ENCODE data around the gene TAPBPL. TPM values are rescaled to one million over a fixed set of nuclear protein-coding genes. Genes with fewer than 3 reads are reported as not detected.
"Not testable (repeated sequence)": the region's sequence is repeated elsewhere in the genome, so short reads cannot be mapped to it uniquely, and the experiment has no call there.

Gene TAPBPL
- total RNA-seq, 2 experiments from 2014 or later = 14.7 to 15.8 TPM

GRCh38 chr12:6467571-6468282, 15.9 kb downstream of the TAPBPL start:
- H3K27me3 Mint-ChIP-seq; DNase-seq; H3K27me3 ChIP-seq (ENCODE audit: control insufficient read depth in 1 of 2, insufficient read depth in 2 of 2, low read length in 2 of 2); H3K9me3 ChIP-seq (ENCODE audit: control insufficient read depth in 1 of 2, insufficient read depth in 1 of 2, low read length in 2 of 2); ATAC-seq (ENCODE audit: poor library complexity); H3K4me3 ChIP-seq (ENCODE audit: low read length); intact Hi-C loops (cut with DNase I, micrococcal nuclease); H3K27ac ChIP-seq (ENCODE audit: low read depth in 1 of 2, low read length in 2 of 2); H3K9me3 Mint-ChIP-seq: not testable (repeated sequence)
- ChIA-PET CTCF (interaction anchor here (1.4 to 1.5 kb wide), 2 partner anchors 16 to 70 kb away, joined by 3 to 6 read pairs; partner anchors contain the start of gene TAPBPL), POLR2A (interaction anchor here (1.1 to 4.3 kb wide), 4 partner anchors 16 to 405 kb away, joined by 4 to 76 read pairs (median 37); partner anchors contain the start of genes CD27, MRPL51 and TAPBPL)
- H3K27ac Mint-ChIP-seq = peak overlapping the region; percentile 92
- peaks cover 89% of the 10 kb centered on the region for H3K4me1 Mint-ChIP-seq (ENCODE audit: low read depth)
- Histone ChIP-seq H3K36me3 (ENCODE audit: insufficient read depth, low read length) (peaks cover 40% of the 10 kb centered on the region), H3K4me1 (ENCODE audit: insufficient read depth, low read length) (peaks cover 77% of the 10 kb centered on the region)
- peak overlapping the region; percentile 94 for H3K4me3 Mint-ChIP-seq
- H3K36me3 Mint-ChIP-seq (ENCODE audit: low read depth) = peaks cover 77% of the 10 kb centered on the region

DNA sequence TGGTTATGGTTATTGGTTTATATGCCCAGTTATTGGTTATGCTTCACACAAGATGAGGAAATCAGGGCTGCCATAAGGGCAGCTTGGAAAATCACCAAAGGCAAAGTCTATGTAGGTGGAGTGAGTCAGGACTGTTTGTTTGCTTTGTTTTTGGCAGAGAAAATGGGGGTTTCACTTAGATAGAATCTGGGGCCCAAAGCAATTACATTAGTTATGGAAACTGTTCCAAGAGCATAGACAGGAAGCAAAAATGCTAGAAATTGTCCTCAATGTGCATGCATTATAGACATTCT, 16.4 kb downstream of the TAPBPL start:
- H3K4me1 ChIP-seq (ENCODE audit: insufficient read depth, low read length) = peaks cover 72% of the 10 kb centered on the region
- Mint-ChIP-seq H3K4me3 (peak overlapping the region; percentile 94), H3K9me3 (no peaks in the 10 kb centered on the region), H3K27me3 (no peaks in the 10 kb centered on the region), H3K36me3 (ENCODE audit: low read depth) (peaks cover 72% of the 10 kb centered on the region), H3K27ac (peak overlapping the region; percentile 92), H3K4me1 (ENCODE audit: low read depth) (peaks cover 84% of the 10 kb centered on the region)
- DNase-seq (no peak), ATAC-seq (ENCODE audit: poor library complexity) (no peak)
- intact Hi-C loops (cut with DNase I, micrococcal nuclease) = no loop called here
- H3K9me3 ChIP-seq (ENCODE audit: control insufficient read depth in 1 of 2, insufficient read depth in 1 of 2, low read length in 2 of 2) = no peaks in the 10 kb centered on the region
- no peak for TF ChIP-seq CTCF (IDR thresholded peaks at IDR 0.05)
- H3K36me3 ChIP-seq (ENCODE audit: insufficient read depth, low read length) = peaks cover 35% of the 10 kb centered on the region
- no peak overlapping the region for H3K4me3 ChIP-seq (ENCODE audit: low read length)
- no peak overlapping the region for H3K27ac ChIP-seq (ENCODE audit: low read depth in 1 of 2, low read length in 2 of 2)
- ChIA-PET CTCF (interaction anchor here (1.4 to 2.0 kb wide), 3 partner anchors 17 to 69 kb away, joined by 3 to 12 read pairs (median 6); partner anchors contain the start of gene TAPBPL), POLR2A (interaction anchor here (0.9 to 4.3 kb wide), 6 partner anchors 16 to 404 kb away, joined by 3 to 76 read pairs (median 37); partner anchors contain the start of genes CD27, MRPL51 and TAPBPL)
- no peaks in the 10 kb centered on the region for H3K27me3 ChIP-seq (ENCODE audit: control insufficient read depth in 1 of 2, insufficient read depth in 2 of 2, low read length in 2 of 2)

DNA sequence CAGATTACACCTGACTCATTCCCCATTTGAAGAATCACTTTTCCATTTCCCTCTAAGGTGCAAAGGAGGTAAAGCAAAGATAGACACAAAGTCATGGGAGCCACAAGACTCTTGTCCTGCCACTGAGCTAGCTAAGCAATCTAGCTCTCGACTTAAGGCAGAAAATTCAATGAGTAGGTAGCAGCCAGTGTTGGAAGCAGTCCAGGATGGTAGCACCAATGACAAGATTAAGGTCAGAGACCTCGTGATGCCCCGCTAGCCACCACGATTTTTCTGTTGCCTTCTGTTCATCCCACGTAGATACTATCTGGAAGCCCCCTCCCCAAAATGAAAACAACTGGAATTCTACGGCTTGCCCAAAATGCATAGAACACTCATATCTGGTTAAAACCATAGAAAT, 17.2 kb downstream of the TAPBPL start:
- DNase-seq (peak in 1 of 14 experiments; percentile 30), ATAC-seq (ENCODE audit: poor library complexity) (no peak)
- peaks cover 63% of the 10 kb centered on the region for H3K4me1 ChIP-seq (ENCODE audit: insufficient read depth, low read length)
- H3K36me3 ChIP-seq (ENCODE audit: insufficient read depth, low read length) = peaks cover 28% of the 10 kb centered on the region
- CTCF ChIA-PET = interaction anchor here (1.5 to 2.0 kb wide), 6 partner anchors 8 to 69 kb away, joined by 5 to 22 read pairs (median 9); no protein-coding TSS in a partner anchor
- H3K9me3 ChIP-seq (ENCODE audit: control insufficient read depth in 1 of 2, insufficient read depth in 1 of 2, low read length in 2 of 2) = no peaks in the 10 kb centered on the region
- POLR2A ChIA-PET = interaction anchor here (0.8 to 4.3 kb wide), 14 partner anchors 8 to 403 kb away, joined by 3 to 90 read pairs (median 37); partner anchors contain the start of genes CD27, GAPDH, MRPL51 and TAPBPL
- Mint-ChIP-seq H3K27ac (peak overlapping the region; percentile 92), H3K4me3 (peak overlapping the region; percentile 94), H3K4me1 (ENCODE audit: low read depth) (peaks cover 75% of the 10 kb centered on the region), H3K27me3 (no peaks in the 10 kb centered on the region), H3K36me3 (ENCODE audit: low read depth) (peaks cover 64% of the 10 kb centered on the region), H3K9me3 (no peaks in the 10 kb centered on the region)
- no peak overlapping the region for H3K27ac ChIP-seq (ENCODE audit: low read depth in 1 of 2, low read length in 2 of 2)
- intact Hi-C loops (cut with DNase I, micrococcal nuclease) = no loop called here
- TF ChIP-seq CTCF (IDR thresholded peaks at IDR 0.05) = no peak
- H3K4me3 ChIP-seq (ENCODE audit: low read length) = peak overlapping the region; percentile 94
- H3K27me3 ChIP-seq (ENCODE audit: control insufficient read depth in 1 of 2, insufficient read depth in 2 of 2, low read length in 2 of 2) = no peaks in the 10 kb centered on the region

All from CD4-positive, alpha-beta T cell (primary cell).